Measurements from ENCODE around the gene H6PD. TPM values are rescaled to one million over a fixed set of nuclear protein-coding genes. Genes with fewer than 3 reads are reported as not detected.

The H6PD gene
- total RNA-seq, 2 donors from 2014 or later, result 56.0 to 59.6 TPM

DNA sequence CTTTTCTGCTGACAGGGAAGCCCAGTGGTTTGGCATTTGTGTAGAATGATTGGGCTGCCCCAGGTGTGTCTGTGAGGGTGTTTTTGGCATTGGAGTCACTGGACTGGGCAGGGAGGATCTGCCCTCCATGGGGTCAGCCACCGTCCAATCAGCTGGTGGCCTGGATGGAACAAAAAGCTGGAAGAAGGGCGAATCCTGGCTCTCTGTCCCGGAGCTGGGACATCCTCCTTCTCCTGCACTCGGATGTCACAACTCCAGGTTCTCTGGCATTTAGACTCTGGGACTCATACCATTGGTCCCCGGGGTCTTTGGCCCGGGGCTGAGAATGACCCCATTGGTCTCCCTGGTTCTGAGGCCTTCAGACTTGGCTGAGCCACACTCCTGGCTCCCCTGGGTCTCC is 69.3 kb downstream of the H6PD start:
- peak; percentile 71 for DNase-seq (ENCODE audit: low spot score)
- intact Hi-C loops (cut with DNase I), result no loop called here

DNA sequence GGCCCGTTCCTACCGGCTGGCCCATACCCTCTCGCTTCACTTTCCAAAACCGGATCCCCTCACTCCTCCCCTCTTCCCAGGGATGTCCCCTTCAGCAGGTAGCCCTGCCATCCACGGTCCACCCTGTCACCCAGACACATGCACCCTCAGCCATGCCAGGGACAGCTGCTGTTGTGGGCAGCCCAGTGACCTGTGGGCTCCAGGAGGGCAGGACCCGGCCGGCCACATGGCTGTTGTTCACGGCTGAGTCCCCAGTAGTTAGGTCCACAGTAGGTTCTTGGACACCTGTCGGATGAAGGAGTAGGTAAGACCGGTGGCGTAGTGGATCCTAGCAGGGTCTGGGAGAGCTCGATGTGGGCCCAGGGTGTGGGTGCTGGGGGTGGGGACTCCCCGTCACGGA is 70.6 kb downstream of the H6PD start:
- intact Hi-C loops (cut with DNase I), result no loop called here
- DNase-seq (ENCODE audit: low spot score), result no peak

DNA sequence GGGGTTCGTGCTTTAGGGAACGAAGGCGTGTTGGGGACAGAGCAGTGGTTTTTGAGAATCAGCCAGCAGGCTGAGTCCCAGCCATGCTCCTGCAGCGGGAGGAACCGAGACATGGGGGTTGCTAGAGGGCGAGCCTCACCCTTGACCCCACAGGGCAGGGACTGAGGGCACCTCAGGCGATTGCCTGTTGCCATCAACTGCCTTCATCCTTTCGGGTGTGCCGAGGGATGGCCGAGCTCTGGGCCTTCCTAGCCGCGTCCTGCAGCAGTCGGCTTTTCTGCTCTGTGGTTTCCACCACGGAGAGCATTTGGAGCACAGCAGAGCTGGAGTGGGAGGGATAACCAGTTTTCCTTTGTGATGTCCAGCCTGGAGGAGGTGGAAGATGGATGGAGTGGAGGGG is 71.4 kb downstream of the H6PD start:
- no peak for DNase-seq (ENCODE audit: low spot score)
- intact Hi-C loops (cut with DNase I), result no loop called here

DNA sequence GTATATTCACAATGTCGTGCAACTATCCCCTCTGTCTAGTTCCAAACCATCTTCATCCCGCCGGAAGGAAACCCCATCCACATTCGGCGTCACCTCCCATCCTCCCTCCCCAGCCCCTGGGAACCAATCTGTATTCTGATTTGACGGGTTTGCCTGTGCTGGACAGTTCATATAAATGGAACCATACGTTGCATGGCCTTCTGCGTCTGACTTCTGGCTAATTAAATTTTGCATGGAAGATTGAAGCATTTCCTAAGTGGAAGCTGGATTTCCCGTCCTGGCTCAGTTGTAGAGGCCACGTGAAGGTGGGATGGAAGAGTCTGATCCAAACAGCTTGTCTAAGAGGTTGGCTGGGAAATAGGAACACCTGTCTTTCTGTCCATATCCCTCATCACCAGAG is 72.7 kb downstream of the H6PD start:
- intact Hi-C loops (cut with DNase I), result no loop called here
- no peak for DNase-seq (ENCODE audit: low spot score)

DNA sequence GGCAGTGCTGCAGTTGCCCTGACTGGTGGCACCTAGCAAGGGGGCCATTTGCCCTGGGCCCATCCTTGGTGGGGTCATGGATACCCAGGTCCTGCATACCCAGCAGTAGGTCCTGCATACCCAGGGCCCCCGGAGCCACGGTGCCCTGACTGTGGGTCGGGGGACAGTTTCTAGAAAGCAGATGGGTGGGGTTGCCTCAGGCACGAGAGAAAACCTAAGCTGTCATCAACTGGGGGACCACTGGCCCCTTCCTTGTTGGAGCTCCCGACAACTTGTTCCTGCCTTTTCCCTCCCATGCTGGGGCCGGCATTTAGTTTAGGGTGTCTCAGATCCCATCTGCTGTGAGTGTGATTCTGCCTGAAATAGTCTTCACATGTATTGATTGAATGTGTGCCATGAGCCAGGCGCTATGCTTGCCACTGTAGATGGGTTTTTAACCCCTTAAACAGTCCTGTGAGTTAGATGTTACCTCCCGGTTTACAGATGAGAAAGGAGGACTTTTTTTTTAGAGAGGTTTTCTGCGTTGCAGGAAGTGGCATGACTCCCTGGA is 73.7 kb downstream of the H6PD start:
- intact Hi-C loops (cut with DNase I), result no loop called here
- peak; percentile 73 for DNase-seq (ENCODE audit: low spot score)

DNA sequence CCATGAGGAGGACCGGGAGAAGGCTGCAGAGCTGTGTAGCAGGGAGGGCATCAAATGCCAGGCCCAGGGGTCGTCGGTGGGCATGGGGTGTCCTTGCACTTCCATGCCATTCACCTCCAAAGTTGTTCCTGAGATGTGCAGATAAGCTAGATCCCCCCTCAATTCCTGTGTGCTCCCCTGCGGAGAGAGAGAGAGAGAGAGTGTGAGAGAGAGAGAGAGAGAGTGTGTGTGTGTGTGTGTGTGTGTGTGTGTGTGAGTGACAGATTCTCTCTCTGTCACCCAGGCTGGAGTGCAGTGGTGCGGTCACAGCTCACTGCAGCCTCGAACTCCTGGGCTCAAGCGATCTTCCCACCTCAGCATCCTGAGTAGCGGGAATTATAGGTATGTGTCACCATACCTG is 74.5 kb downstream of the H6PD start:
- intact Hi-C loops (cut with DNase I), result no loop called here
- no peak for DNase-seq (ENCODE audit: low spot score)

DNA sequence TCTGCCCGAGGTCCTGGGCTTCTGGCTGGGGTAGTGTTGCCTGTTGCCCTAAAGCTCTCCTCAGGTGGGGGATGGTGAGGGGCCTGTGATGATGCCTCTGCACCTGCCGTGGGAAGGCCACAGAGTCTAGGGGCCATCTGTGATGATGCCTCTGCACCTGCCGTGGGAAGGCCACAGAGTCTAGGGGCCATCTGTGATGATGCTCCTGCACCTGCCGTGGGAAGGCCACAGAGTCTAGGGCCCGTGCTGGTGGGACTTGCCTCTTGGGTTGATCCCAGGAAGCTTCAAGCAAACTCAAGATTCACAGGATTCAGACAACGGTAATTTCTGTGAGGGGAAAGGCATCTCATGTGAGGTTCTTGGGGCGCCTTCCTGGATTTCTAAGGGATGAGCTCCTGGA is 75.4 kb downstream of the H6PD start:
- DNase-seq (ENCODE audit: low spot score), result no peak
- intact Hi-C loops (cut with DNase I), result no loop called here

DNA sequence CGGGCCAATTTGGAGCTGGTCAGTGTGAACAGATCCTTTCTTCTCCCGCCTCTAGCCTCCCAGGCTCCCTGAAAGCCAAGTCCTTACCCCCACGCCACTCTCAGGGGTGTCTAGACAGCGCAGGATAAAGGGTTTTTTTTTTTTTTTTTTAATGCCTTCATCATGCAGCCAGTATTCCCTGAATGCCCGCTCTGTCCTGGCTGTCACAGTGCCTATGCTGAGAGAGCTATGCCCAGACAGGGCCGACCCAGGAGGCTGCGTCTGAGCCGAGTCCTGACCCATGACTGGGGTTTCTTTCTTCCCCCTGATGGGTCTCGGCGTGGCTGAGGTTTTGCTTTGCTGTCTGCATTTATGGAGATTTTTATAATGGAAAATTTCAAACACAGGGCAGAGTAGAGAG is 76.5 kb downstream of the H6PD start:
- intact Hi-C loops (cut with DNase I), result no loop called here
- DNase-seq (ENCODE audit: low spot score), result peak; percentile 65

DNA sequence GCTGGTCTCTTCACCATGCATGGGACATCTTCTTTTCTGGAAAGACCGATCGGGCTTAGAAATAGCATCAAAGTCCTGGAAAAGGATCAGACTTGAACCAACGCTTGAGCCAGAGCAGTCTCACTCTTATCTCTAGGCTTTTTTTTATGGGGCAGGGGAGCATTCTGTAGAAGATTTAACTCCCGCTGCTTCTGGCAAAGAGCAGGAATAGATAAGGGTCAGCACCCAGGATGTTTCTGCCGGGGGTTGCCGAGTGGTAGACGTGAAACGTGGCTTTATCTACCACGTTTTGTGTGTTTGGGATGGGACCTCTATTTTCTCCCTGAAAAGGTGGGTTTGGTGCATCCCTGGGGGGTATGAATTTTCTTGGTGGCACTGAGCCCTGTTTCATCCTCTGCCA is 76.9 kb downstream of the H6PD start:
- DNase-seq (ENCODE audit: low spot score), result no peak
- intact Hi-C loops (cut with DNase I), result no loop called here

DNA sequence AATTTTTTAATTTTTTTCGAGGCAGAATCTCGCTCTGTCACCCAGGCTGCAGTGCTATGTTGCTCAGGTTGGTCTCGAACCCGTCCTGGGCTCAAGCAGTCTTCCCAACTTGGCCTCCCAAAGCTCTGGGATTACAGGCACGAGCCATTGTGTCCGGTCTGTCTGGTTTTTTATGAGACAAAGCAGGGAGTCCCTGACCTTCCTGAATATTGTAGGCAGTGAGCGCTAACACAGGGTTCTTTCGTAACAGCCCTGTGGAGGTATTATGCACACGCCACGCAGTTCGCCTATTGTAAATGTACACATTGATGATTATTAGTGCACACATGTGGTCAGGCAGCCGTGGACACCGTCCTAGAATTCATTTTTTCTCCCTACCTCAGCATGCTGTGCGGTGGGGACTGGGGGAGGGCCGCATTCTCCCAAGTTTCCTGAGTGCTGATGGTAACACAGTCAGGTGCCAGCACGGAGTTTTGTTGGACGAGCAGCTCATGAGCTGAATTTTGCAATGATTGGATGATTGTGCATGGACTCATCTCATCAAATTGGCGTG is 77.7 kb downstream of the H6PD start:
- DNase-seq (ENCODE audit: low spot score), result peak; percentile 78
- intact Hi-C loops (cut with DNase I), result no loop called here

DNA sequence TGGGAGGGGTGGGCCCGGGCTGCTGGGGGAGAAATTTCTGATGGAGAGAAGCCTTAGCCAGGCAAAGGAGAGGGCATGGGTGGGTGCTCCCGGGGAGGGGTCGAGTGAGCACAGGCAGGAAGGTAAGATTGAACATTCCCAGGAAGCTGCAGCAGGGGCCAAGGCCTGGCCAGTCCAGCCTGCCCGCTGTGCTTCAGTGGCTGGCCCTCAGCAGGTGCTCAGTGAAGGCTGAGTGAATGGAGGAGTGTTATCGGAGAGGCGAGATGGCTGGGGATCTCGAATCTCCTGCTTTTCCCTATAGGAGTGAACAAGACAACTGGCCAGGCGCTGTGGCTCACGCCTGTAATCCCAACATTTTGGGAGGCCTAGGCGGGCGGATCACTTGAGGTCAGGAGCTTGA is 79.0 kb downstream of the H6PD start:
- intact Hi-C loops (cut with DNase I), result no loop called here
- no peak for DNase-seq (ENCODE audit: low spot score)

DNA sequence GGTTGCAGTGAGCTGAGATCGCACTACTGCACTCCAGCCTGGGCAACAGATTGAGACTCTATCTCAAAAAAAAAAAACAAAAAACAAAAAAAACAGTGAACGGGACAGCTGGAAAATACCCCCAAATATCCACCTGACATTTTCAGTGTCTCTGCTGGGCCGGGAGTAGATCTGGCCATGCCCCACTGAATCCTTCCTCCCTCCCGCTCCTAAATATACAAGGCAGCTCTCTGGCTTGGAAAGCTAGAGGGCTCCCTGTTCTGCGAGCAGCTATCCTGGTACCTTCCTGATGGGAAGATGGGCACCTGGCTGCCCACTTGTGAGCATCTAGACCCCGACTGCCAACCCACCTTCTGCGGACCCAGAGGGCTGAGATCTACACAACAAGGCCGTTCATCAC is 79.5 kb downstream of the H6PD start:
- no peak for DNase-seq (ENCODE audit: low spot score)
- intact Hi-C loops (cut with DNase I), result no loop called here

DNA sequence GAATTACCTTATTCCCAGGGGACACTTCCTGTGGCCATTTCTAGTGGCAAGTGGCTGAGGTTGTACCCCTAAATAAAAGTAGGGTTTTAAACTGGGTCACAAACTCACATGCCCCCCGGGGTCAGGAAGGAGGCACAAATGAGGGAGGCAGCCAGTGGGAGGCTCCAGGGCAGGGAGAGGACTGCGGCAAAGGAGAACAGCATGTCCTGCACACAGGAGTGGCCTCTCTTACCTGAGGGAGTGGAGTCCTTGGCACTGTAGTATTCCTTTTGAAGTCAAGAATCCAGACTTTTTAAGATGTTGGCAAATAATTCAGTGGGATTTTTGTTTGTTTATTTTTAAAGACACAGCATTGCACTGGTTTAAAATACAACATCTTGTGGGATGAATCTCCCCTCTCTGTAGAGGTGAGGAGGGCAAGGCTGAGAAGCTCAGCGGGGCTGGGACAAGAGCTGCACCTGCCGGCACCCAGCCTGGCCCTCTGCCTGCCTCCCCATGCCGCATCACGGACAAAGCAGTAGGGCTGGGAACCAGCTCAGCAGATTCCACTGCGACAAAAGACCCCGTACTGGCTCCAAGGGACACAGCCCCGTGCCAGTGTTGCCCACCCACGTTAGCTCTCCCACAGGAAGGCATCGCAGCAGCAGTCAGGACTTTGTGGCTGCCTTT is 80.3 kb downstream of the H6PD start:
- intact Hi-C loops (cut with DNase I), result no loop called here
- DNase-seq (ENCODE audit: low spot score), result no peak

DNA sequence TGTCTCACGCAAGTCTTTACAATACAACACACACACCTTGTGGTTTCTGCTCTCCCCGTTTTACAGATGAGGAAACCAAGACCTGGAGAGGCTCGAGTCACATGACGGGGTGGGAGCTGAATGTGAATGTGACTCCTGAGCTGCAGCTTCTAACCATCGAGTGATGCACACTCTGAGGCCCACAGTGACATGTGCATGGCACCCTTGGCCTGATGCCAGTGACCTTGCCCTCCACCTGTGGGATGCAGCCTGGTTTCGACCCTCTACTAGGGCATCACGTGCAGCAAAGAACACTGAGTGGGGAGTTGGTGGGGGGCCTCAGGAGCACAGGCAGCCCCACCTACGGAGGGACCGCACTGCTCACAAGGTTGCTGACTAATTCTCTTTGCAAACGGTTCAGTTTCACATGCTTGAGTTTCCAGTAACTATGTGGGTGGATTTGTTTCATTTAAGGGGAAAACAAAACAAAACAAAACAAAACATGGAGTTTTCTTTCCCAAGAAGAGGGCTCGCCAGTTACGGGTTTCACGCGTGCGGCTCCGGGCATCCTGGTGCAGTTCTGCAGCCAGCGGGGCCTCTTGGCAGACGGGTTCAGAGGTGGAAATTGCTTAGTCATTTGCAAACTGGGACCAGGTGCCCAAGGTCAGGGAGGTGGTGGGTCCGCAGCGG is 81.0 kb downstream of the H6PD start:
- intact Hi-C loops (cut with DNase I), result no loop called here
- no peak for DNase-seq (ENCODE audit: low spot score)

DNA sequence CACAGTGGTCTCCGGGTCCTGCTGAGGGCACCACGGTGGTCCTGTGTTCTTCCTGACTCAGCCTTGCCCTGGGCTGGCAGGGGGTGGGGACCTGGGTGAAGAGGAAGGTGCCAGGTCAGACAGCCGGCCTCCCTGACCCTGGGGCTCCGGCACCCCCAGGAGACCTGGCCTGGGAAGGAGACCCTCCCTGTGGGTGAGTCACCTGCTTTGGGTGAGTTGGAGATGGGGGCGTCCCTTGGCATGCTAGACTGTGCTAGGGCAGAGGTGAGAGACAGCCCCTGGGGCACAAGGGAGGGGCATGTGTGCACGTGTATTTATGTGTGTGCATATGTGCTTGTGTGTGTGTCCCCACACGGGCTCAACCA is 81.5 kb downstream of the H6PD start:
- no peak for DNase-seq (ENCODE audit: low spot score)
- intact Hi-C loops (cut with DNase I), result no loop called here

DNA sequence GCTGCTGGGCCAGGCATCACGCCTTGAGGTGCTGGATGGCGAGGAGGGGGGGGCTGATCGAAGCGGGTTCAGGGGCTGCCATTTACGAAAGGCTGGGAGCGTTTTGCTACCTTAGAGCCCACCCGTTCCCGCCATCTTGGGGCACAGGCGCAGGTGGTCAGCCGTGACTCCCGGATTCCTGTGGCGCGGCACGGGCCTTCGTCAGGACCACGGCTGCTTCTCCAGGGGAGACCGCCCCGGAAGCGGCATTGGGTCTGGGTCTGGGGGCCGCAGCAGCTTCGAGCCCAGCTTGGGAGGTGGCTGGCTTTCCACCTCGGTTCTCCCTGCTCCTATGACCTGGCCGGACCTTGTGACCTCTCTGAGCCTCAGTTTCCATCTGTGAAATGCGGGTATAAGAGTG is 81.9 kb downstream of the H6PD start:
- no peak for DNase-seq (ENCODE audit: low spot score)
- intact Hi-C loops (cut with DNase I), result no loop called here

DNA sequence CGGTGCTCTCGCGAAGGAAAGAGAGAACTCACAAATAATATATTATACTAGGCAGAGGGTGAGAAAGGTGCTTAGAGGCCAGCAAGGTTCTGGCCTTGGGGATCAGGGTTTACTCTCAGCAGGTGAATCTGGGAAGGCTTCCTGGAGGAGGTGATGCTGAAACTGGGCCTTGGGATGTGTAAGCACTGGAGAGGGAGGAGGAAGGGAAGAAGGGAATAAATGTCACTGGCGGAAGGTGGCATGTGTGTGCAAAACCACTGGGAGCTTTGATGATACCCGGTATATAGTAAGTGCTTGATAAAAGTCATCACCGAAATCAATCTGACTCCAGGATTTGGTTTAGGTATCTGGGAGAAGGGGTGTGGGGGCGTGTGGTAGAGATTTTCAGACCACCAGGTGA is 82.5 kb downstream of the H6PD start:
- intact Hi-C loops (cut with DNase I), result no loop called here
- no peak for DNase-seq (ENCODE audit: low spot score)

DNA sequence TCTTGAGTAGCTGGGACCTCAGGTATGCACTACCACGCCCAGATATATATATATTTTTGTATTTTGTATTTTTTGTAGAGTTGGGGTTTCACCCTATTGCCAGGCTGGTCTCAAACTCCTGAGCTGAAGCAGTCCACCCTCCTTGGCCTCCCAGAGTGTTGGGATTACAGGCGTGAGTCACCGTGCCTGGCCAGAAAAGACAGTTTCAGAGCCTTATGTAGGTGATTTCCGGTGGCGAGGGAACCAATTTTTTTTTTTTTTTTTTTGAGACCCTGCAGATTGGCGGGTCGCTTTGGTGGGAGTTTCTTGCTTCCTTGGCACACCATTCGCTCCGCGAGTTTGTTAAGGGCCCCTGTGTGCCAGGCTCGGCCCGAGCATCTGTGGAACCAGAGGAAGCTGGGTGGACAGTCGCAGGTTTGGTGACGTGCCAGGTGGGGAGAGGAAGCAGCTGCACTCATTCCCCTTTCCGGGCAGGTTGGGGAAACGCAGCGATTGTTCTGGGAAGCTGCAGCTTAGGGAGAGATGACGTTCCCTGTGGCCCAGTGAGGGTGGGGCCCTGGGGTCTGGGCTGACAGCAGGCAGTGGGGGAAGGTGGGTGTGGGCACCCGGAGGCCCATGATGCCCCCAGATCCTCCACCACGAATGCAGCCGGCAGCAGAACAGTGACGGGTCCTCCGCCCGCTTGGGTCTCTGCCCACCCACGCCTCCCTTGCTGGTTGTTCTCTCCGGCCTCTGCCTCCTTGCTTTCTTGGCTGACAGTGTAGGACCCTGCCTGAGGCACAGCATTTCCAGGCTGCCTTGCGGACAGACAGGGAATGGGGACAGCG is 83.2 kb downstream of the H6PD start:
- intact Hi-C loops (cut with DNase I), result no loop called here
- DNase-seq (ENCODE audit: low spot score), result peak; percentile 89

DNA sequence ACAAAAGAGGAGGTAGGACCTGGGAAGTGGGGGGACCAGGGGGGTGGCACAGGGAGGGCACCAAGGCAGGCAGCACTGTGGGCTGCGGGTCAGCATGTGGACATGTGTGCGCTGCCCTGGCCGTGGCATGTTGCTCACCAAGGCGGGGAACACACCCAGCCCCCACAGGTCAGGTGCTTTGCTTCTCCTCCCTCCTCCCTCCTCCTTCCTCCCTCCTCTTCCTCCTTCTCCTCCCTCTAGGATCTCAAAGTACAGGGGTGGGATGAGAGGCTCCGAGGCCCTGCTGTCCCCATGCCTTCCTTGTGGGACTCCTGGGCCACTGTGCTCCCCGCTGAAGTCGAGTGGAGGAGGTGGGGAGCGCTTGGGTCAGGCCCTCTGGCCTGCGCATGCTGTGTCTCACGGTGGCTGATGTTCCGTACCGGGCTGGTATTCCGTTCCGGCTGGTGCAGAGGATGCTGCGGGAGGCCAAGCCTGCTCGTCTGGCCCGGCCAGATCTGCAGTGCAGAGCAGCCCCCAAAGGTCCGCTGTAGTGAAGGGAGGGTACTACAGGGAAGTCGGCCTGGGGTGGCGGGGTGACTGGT is 84.7 kb downstream of the H6PD start:
- intact Hi-C loops (cut with DNase I), result no loop called here
- peak; percentile 54 for DNase-seq (ENCODE audit: low spot score)

Data from posterior vena cava (tissue), 2 donors.